OCI-LY3 (cell line): ENCODE results near the gene AGBL4.

ENCODE experiments used
- CTCF ChIP-seq: fragments of 200-600, 300-600 bp; sonication (generic); IDR thresholded peaks from 2 replicates; pipeline ENCODE4 v1.5.1; 2014; ENCODE audit warnings: antibody characterized with exemption, low read length, low read depth
- EZH2phosphoT487 ChIP-seq: fragments of 200-600 bp; shearing (Covaris generic); IDR thresholded peaks from 2 replicates; pipeline ENCODE4 v1.6.1; 2018; ENCODE audit warnings: antibody characterized with exemption, mixed run types, low read depth

- TF ChIP-seq CTCF = no peak
- no peak for TF ChIP-seq EZH2phosphoT487
Observed at GRCh38 chr1:48665708-48666407, 1357.9 kb downstream of the AGBL4 start.
